Measurements from ENCODE around the gene GRIFIN.
A peak's percentile ranks its signal among the peaks of the same experiment; 100 is the strongest.

The GRIFIN gene

DNA sequence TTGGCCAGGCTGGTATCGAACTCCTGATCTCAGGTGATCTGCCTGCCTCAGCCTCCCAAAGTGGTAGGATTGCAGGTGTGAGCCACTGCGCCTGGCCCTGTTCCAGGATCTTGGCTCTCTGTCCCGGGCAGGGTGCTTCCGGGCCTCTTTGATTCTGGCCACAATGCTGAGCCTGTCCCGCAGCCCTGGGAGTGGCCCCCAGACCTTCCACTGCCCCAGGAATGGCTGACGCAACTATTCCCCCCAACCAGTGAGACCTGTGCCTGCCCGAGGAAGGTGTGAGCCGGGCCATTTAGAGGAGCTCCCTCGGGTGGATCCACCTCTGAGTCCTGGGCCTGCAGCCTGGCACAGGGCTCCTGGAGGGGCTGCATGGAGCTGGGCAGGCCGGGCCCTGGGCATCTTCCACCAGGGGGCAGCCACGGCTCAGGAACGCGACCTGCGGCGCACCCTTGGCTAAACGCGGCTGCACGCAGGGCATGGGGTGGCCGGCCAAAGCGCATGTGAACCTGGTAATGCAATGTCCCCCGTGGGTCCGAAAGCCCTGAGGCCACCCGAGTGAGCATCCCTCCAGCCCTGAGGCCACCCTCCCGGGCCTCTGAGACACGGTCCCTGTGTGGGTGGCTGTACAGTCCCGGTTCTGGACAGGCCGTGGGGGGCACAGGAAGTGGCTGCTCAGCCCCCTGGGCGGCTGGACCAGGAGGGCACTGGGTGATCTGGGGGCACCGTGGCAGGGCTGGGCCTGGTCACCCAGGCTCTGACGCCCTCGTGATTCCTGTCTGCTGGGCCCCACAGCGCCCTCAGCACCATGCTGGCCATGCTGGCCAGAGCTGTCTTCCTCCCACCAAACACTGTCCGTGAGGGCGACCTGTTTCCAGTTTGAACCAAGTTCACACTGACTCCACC is 24.8 kb downstream of the GRIFIN start:
- H4K20me1 ChIP-seq (ENCODE audit: control insufficient read depth, insufficient read depth, low read depth, low read length), result no peaks in the 10 kb centered on the region
- H3F3A ChIP-seq (ENCODE audit: control insufficient read depth, insufficient read depth), result peaks cover 2% of the 10 kb centered on the region; the same call in 1 of the 2 replicates
- peaks cover 9% of the 10 kb centered on the region for H3K4me1 ChIP-seq (ENCODE audit: control insufficient read depth, low read length)
- no peaks in the 10 kb centered on the region for H3K79me2 ChIP-seq (ENCODE audit: control insufficient read depth, low read length)
- no peak overlapping the region for H3K27ac ChIP-seq (ENCODE audit: low read depth, low read length)
- peak overlapping the region; percentile 61 for H3K4me2 ChIP-seq (ENCODE audit: low read length)
- peak; percentile 93 for TF ChIP-seq CTCF (IDR thresholded peaks at IDR 0.05; ENCODE audit: low read depth, low read length, poor library complexity, severe bottlenecking)
- TF ChIP-seq EZH2phosphoT487 (IDR thresholded peaks at IDR 0.05; ENCODE audit: borderline replicate concordance, low read length), result no peak
- H3K9me3 ChIP-seq (ENCODE audit: control insufficient read depth, insufficient read depth, low read length), result no peaks in the 10 kb centered on the region
- H3K9me2 ChIP-seq (replicated peaks; ENCODE audit: control insufficient read depth, low read length), result no peaks in the 10 kb centered on the region
- H3K36me3 ChIP-seq (ENCODE audit: control insufficient read depth, low read length), result no peaks in the 10 kb centered on the region
- H3K27me3 ChIP-seq (ENCODE audit: control insufficient read depth, low read length), result peaks cover 10% of the 10 kb centered on the region
- H3K4me3 ChIP-seq (ENCODE audit: low read length), result peak overlapping the region; percentile 29; the same call in 1 of the 2 replicates

GRCh38 chr7:2450198-2451107 is 25.7 kb downstream of the GRIFIN start:
- Histone ChIP-seq H3K4me2 (ENCODE audit: low read length) (no peak overlapping the region), H3F3A (ENCODE audit: control insufficient read depth, insufficient read depth) (0 out of 2 replicates have a peak, but pooled peaks cover 2% of the 10 kb centered on the region), H3K27me3 (ENCODE audit: control insufficient read depth, low read length) (peaks cover 10% of the 10 kb centered on the region), H3K4me1 (ENCODE audit: control insufficient read depth, low read length) (peaks cover 9% of the 10 kb centered on the region), H3K4me3 (ENCODE audit: low read length) (no peak overlapping the region), H3K79me2 (ENCODE audit: control insufficient read depth, low read length) (no peaks in the 10 kb centered on the region), H3K9me2 (replicated peaks; ENCODE audit: control insufficient read depth, low read length) (no peaks in the 10 kb centered on the region), H4K20me1 (ENCODE audit: control insufficient read depth, insufficient read depth, low read depth, low read length) (no peaks in the 10 kb centered on the region), H3K36me3 (ENCODE audit: control insufficient read depth, low read length) (no peaks in the 10 kb centered on the region), H3K9me3 (ENCODE audit: control insufficient read depth, insufficient read depth, low read length) (no peaks in the 10 kb centered on the region), H3K27ac (ENCODE audit: low read depth, low read length) (no peak overlapping the region)
- TF ChIP-seq EZH2phosphoT487 (IDR thresholded peaks at IDR 0.05; ENCODE audit: borderline replicate concordance, low read length) (no peak), CTCF (IDR thresholded peaks at IDR 0.05; ENCODE audit: low read depth, low read length, poor library complexity, severe bottlenecking) (no peak)

- no peak overlapping the region for H3K4me2 ChIP-seq (ENCODE audit: low read length)
These were observed 29.5 kb downstream of the GRIFIN start for GRCh38 chr7:2446676-2447075.

More at GRCh38 chr7:2446676-2447075, 29.5 kb downstream of the GRIFIN start:
- Histone ChIP-seq H3K9me2 (replicated peaks; ENCODE audit: control insufficient read depth, low read length) (no peaks in the 10 kb centered on the region), H3K79me2 (ENCODE audit: control insufficient read depth, low read length) (no peaks in the 10 kb centered on the region), H3K36me3 (ENCODE audit: control insufficient read depth, low read length) (no peaks in the 10 kb centered on the region), H3K4me3 (ENCODE audit: low read length) (no peak overlapping the region), H3K27ac (ENCODE audit: low read depth, low read length) (no peak overlapping the region), H3K9me3 (ENCODE audit: control insufficient read depth, insufficient read depth, low read length) (no peaks in the 10 kb centered on the region), H4K20me1 (ENCODE audit: control insufficient read depth, insufficient read depth, low read depth, low read length) (no peaks in the 10 kb centered on the region), H3F3A (ENCODE audit: control insufficient read depth, insufficient read depth) (no peaks in the 10 kb centered on the region), H3K27me3 (ENCODE audit: control insufficient read depth, low read length) (peaks cover 5% of the 10 kb centered on the region; the same call in 1 of the 2 replicates), H3K4me1 (ENCODE audit: control insufficient read depth, low read length) (peaks cover 4% of the 10 kb centered on the region)
- TF ChIP-seq CTCF (IDR thresholded peaks at IDR 0.05; ENCODE audit: low read depth, low read length, poor library complexity, severe bottlenecking), result no peak
- no peak for TF ChIP-seq EZH2phosphoT487 (IDR thresholded peaks at IDR 0.05; ENCODE audit: borderline replicate concordance, low read length)
